Caco-2 (cell line): ENCODE results near the gene CCR5AS.
A peak's percentile ranks its signal among the peaks of the same experiment; 100 is the strongest.
"Not testable (repeated sequence)": the region's sequence is repeated elsewhere in the genome, so short reads cannot be mapped to it uniquely, and the experiment has no call there.

Experiments
- BruUV-seq: library from RNA; stranded (reverse); fragments of 400-500 nt; replicated peaks from 2 replicates; lab custom pipeline; 2021; lab: Mats Ljungman, UMichigan
- CTCF ChIA-PET: fragments of 300-600 bp; sonication (Branson Sonifier 250); formaldehyde crosslinking; loops from one replicate; lab custom pipeline; 2022; ENCODE audit warnings: antibody characterized with exemption; lab: Charles Lee
- POLR2A ChIA-PET: fragments of 300-600 bp; sonication (Branson Sonifier 250); formaldehyde crosslinking; loops from one replicate; lab custom pipeline; 2022; ENCODE audit warnings: antibody characterized with exemption; lab: Charles Lee
- DNase-seq, 2 experiments: peaks; one replicate each; pipeline versions ENCODE4 v3.0.0 to v3.0.0-alpha.2; 2020 to 2022
- H3K27me3 ChIP-seq: replicated peaks from 2 replicates; pipeline ENCODE4 v1.6.0; 2011; ENCODE audit warnings: low read length; ENCODE audit not compliant: control insufficient read depth, insufficient read depth
- H3K36me3 ChIP-seq: 2 replicates; pipeline ENCODE4 v1.5.1; 2011; ENCODE audit warnings: low read length; ENCODE audit not compliant: control insufficient read depth, insufficient read depth
- H3K4me1 ChIP-seq: fragments of 250-450 bp; sonication (Bioruptor Pico); 2 replicates; pipeline ENCODE4 v1.5.1; 2020; ENCODE audit warnings: mild to moderate bottlenecking
- H3K4me3 ChIP-seq: 2 replicates; pipeline ENCODE4 v1.5.1; 2011; ENCODE audit warnings: low read depth, mild to moderate bottlenecking, control low read depth, low read length
- H3K9me3 ChIP-seq: fragments of 250-450 bp; sonication (Bioruptor Pico); 2 replicates; pipeline ENCODE4 v1.5.1; 2020; ENCODE audit warnings: mild to moderate bottlenecking, moderate library complexity
- H3K27ac Mint-ChIP-seq: one replicate; pipeline ENCODE4 v1.8.0; 2022; ENCODE audit warnings: mixed read lengths; ENCODE audit not compliant: unreplicated experiment
- H3K27me3 Mint-ChIP-seq: one replicate; pipeline ENCODE4 v1.8.0; 2022; ENCODE audit warnings: mixed read lengths; ENCODE audit not compliant: insufficient read depth, unreplicated experiment
- H3K36me3 Mint-ChIP-seq: one replicate; pipeline ENCODE4 v1.8.0; 2022; ENCODE audit warnings: mild to moderate bottlenecking, mixed read lengths; ENCODE audit not compliant: insufficient read depth, unreplicated experiment
- H3K4me1 Mint-ChIP-seq: one replicate; pipeline ENCODE4 v1.8.0; 2022; ENCODE audit warnings: low read depth, mixed read lengths; ENCODE audit not compliant: unreplicated experiment
- H3K4me3 Mint-ChIP-seq: one replicate; pipeline ENCODE4 v1.8.0; 2022; ENCODE audit warnings: mild to moderate bottlenecking, moderate library complexity, mixed read lengths; ENCODE audit not compliant: unreplicated experiment
- H3K9me3 Mint-ChIP-seq: one replicate; pipeline ENCODE4 v1.8.0; 2022; ENCODE audit warnings: mixed read lengths; ENCODE audit not compliant: unreplicated experiment
- CTCF ChIP-seq, 2 experiments: fragments of 200-600 bp in 1 of 2; IDR thresholded peaks; 1 replicate in 1 of 2; 2 replicates in 1 of 2; pipeline versions ENCODE4 v1.5.1 to v1.8.0; 2011 to 2022; ENCODE audit warnings: antibody characterized with exemption in 1 of 2, control low read depth in 1 of 2, inconsistent platforms in 1 of 2, low read depth in 1 of 2, low read length in 1 of 2, mild to moderate bottlenecking in 1 of 2, moderate library complexity in 1 of 2; ENCODE audit not compliant: insufficient read depth in 1 of 2, severe bottlenecking in 1 of 2, unreplicated experiment in 1 of 2
- intact Hi-C: fragments of 100-400 bp; cut with micrococcal nuclease; formaldehyde crosslinking; loops from one replicate; pipeline ENCODE4 v1.10.0; 2022; ENCODE audit not compliant: unreplicated experiment

Gene CCR5AS

DNA sequence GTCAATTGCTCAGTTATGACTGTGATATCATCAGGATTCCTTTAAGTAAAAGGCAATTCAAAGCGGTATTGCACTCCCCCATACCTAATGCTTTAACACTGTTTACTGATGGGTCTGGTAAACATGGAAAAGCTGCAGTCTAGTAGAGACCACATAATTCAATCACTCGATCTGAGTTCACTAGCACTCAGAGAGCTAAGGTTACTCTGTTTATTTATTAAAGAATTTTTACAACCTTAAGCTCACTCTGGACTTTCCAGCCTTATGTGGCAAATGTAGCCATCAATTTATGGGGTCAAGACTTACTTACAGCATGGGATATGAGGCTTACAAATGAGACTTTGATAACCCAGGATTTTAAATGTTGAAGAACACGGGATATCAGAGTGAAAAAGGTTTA is 71.3 kb downstream of the CCR5AS start:
- no TSS peak for BruUV-seq
- TF ChIP-seq CTCF (IDR thresholded peaks at IDR 0.05; ENCODE audit: insufficient read depth in 1 of 2, low read depth in 1 of 2, low read length in 1 of 2, severe bottlenecking in 1 of 2, unreplicated experiment in 1 of 2) = no peak
- ChIA-PET CTCF (no interaction called here), POLR2A (no interaction called here)
- DNase-seq = peak in 1 of 2 experiments; percentile 12
- Histone ChIP-seq H3K9me3 (peaks cover 30% of the 10 kb centered on the region), H3K27me3 (no peaks in the 10 kb centered on the region), H3K4me1 (peaks cover 17% of the 10 kb centered on the region), H3K36me3 (no peaks in the 10 kb centered on the region), H3K4me3 (no peak overlapping the region)
- intact Hi-C loops = no loop called here
- H3K4me1 Mint-ChIP-seq = peaks cover 8% of the 10 kb centered on the region
- peaks cover 40% of the 10 kb centered on the region for H3K9me3 Mint-ChIP-seq
- peak overlapping the region; percentile 62 for H3K27ac Mint-ChIP-seq
- H3K27me3 Mint-ChIP-seq = no peaks in the 10 kb centered on the region
- no peak overlapping the region for H3K4me3 Mint-ChIP-seq
- H3K36me3 Mint-ChIP-seq = peaks cover 10% of the 10 kb centered on the region

GRCh38 chr3:46334741-46335478 is 72.0 kb downstream of the CCR5AS start:
- Mint-ChIP-seq H3K27ac (peak overlapping the region; percentile 62), H3K9me3 (peaks cover 33% of the 10 kb centered on the region)

DNA sequence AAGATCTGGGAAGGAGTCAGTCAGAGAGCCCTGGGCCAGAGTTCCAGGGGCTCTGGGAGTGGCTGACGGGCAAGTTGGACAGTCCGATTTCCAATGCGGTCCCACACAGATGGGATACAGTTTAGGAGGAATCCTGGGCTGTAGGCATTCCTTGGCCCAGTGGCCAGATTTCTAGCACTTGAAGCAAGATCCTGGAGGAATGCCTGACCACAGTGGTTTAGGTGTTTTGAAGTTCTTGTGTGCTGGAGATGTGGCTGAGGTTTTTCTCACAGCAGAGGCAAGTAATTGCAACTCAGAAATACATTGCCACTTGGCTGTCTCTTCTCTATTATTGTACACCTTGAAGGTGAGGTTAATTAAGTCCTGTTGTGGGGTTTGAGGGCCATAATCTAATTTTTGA is 76.2 kb downstream of the CCR5AS start:
- DNase-seq, H3K4me3 Mint-ChIP-seq, H3K27ac Mint-ChIP-seq, H3K4me3 ChIP-seq, H3K36me3 ChIP-seq, H3K36me3 Mint-ChIP-seq, H3K4me1 Mint-ChIP-seq, intact Hi-C loops, BruUV-seq, H3K9me3 ChIP-seq, H3K27me3 ChIP-seq, POLR2A ChIA-PET, CTCF ChIA-PET, H3K27me3 Mint-ChIP-seq: not testable (repeated sequence)
- peaks cover 11% of the 10 kb centered on the region for H3K4me1 ChIP-seq
- H3K9me3 Mint-ChIP-seq = peaks cover 17% of the 10 kb centered on the region

More at GRCh38 chr3:46334741-46335478, 72.0 kb downstream of the CCR5AS start:
- H3K36me3 Mint-ChIP-seq = peaks cover 10% of the 10 kb centered on the region
- peaks cover 8% of the 10 kb centered on the region for H3K4me1 Mint-ChIP-seq
- ChIA-PET POLR2A (interaction anchor here (0.9 kb wide), 1 partner anchor 171 kb away, joined by 3 read pairs; no protein-coding TSS in a partner anchor), CTCF (no interaction called here)
- Histone ChIP-seq H3K27me3 (no peaks in the 10 kb centered on the region), H3K4me1 (peaks cover 17% of the 10 kb centered on the region), H3K9me3 (peaks cover 29% of the 10 kb centered on the region), H3K4me3 (no peak overlapping the region), H3K36me3 (no peaks in the 10 kb centered on the region)
- intact Hi-C loops = no loop called here
- DNase-seq = peak in 1 of 2 experiments; percentile 11
- H3K4me3 Mint-ChIP-seq = no peak overlapping the region
- no peak for TF ChIP-seq CTCF (IDR thresholded peaks at IDR 0.05; ENCODE audit: insufficient read depth in 1 of 2, low read depth in 1 of 2, low read length in 1 of 2, severe bottlenecking in 1 of 2, unreplicated experiment in 1 of 2)
- H3K27me3 Mint-ChIP-seq = no peaks in the 10 kb centered on the region
- BruUV-seq = no TSS peak
